GM19239 (cell line): ENCODE results near the gene RCC2.
A peak's percentile ranks its signal among the peaks of the same experiment; 100 is the strongest.
"Not testable (repeated sequence)": the region's sequence is repeated elsewhere in the genome, so short reads cannot be mapped to it uniquely, and the experiment has no call there.

Experiments
- DNase-seq: peaks from one replicate; pipeline ENCODE4 v3.0.0; 2011; ENCODE audit warnings: low spot score; ENCODE audit not compliant: insufficient read length
- FAIRE-seq: peaks from 2 replicates; lab custom pipeline; 2011; peaks lifted over from hg19 to GRCh38; lab: Jason Lieb, UNC

RCC2 gene

DNA sequence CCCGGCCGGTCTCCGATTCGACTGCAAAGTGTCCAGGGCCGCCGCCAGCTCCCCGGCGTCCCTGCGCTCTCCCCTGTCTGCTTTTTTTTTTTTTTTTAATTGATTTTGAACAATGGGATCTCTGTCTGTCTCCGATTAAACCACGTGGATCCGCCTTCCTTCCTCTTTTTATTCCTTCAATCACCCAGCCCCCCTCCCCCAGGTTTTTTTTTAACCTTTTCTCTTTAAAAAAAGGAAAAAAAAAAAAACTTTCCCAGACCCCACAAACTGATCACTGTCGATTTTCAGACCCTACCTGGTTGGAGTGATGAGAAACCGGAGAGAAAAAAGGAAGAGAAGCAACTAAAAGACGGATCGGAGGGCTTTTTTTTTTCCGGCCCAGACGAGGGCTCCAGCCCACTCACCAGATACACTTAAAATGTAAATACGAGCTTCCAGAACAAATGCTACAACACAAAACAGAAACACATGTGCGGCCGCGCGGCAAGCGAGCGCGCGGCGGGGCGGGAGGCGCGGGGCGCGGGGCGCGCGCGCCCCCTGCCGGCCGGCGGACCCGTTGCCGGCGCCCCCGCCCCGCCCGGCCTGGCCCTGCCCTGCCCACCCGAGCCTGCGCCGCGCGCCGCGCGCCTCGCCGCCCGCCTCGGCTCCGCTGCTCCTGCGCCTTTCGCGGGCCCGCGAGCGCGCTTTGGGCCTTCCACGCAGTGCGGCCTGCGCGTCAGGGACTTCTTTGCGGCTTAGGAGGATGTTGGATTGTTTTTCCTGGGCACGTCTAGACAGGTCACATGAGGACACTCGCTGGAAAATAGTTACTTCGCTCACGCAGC lies at the start of gene RCC2:
Gene RCC2, minus strand, starts transcription at position 428 of the 824 bp plus-strand sequence. CDS start 1,163 bp downstream, outside the sequence.
- FAIRE-seq: no peak

DNA sequence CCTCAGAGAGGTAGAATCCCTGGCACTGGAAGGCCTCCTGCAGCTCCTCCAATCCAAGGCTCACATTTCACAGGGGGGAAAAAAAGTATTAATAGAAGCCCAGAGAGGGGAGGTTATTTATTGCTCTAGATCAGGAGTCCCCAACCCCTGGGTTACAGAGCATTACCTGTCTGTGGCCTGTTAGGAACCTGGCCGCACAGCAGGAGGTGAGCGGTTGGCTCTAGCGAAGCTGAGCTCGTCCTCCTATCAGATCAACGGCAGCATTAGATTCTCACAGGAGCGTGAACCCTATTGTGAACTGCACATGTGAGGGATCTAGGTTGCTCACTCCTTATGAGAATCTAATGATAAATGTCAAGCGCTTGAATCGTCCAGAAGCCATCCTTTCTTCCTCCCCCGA lies 46.8 kb upstream of the RCC2 start:
- DNase-seq: no peak
- no peak for FAIRE-seq

More for the DNA sequence above, at the start of gene RCC2:
- DNase-seq: peak; percentile 89

DNA sequence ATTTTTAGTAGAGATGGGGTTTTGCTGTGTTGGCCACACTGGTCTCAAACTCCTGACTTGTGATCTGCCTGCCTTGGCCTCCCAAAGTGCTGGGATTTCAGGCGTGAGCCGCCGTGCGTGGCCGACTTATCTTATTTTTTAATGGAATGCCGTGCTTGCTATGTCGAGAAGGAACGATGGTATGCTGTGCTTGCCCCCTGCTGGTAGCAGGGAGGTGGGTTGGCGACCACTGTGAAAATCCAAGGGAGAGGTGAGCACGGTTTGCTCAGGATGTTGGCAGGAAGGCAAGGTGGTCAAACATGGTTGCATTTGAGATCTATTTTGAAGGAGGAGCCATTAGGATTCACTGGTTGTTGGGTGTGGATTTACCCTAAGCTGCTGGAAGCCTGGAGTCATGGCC lies 45.8 kb upstream of the RCC2 start:
- FAIRE-seq: no peak
- DNase-seq: no peak

DNA sequence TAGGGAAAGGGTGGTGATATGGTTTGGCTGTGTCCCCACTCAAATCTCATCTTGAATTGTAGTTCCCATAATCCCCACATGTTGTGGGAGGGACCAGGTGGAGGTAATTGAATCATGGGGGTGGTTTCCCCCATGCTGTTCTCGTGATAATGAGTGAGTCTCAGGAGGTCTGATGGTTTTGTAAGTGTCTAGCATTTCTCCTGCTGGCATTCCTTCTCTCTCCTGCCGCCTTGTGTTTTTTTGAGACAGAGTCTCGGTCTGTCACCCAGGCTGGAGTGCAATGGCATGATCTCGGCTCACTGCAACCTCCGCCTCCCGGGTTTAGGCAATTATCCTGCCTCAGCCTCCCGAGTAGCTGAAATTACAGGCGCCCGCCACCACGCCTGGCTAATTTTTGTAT lies 42.5 kb upstream of the RCC2 start:
- not testable (repeated sequence) for FAIRE-seq, DNase-seq

DNA sequence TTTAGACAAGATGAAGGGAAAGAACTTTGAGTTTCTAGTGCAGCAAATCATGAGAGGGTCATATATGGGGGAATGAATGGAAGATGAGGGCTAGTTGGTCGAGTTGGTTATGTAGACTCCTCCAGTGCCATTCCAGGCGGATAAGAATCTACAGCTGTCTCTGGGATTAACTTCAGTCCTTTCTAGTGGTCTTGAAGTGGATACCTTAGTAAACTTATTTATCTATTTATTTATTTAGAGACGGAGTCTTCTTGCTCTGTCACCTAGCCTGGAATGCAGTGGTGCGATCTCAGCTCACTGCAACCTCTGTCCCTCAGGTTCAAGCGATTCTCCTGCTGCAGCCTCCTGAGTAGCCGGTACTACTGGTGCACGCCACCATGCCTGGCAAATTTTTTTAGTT lies 41.4 kb upstream of the RCC2 start:
- FAIRE-seq (no peak), DNase-seq (no peak)

DNA sequence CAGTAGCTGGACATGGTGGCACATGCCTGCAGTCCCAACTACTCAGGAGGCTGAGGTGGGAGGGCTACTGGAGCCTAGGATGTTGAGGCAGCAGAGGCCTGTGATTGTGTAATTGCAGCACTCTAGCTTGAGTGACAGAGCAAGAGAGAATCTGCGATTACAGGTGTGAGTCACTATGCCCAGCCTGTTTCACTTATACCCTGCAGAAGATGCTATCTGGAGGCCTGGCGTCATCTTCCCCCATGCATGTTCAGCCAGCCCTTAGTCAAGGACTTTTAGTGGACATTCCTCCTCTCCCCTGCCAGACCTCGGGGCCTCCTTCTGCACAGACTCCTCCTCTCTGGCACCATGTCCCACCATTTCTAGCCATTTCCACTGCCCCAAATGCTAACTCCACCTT lies 36.3 kb upstream of the RCC2 start:
- no peak for FAIRE-seq
- DNase-seq: no peak

DNA sequence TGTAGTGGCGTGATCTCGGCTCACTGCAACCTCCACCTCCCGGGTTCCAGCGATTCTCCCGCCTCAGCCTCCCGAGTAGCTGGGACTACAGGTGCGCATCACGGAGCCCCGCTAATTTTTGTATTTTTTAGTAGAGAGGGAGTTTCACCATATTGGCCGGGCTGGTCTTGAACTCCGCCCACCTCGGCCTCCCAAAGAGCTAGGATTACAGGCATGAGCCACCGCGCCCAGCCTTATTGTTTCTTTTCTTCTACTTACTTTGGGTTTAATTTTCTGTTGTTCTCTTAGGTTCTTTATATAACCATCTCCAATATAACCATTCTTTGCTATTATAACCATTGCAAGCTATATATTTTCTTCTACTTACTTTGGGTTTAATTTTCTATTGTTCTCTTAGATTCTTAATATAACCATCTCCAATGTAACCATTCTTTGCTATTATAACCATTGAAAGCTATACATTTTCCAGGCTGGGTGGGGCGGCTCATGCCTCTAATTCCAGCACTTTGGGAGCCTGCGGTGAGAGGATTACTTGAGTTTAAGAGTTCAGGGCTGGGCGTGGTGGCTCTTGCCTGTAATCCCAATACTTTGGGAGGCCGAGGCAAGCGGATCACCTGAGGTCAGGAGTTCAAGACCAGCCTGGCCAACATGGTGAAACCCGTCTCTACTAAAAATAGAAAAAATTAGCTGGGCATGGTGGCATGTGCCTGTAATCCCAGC lies 35.5 kb upstream of the RCC2 start:
- FAIRE-seq, DNase-seq: not testable (repeated sequence)

DNA sequence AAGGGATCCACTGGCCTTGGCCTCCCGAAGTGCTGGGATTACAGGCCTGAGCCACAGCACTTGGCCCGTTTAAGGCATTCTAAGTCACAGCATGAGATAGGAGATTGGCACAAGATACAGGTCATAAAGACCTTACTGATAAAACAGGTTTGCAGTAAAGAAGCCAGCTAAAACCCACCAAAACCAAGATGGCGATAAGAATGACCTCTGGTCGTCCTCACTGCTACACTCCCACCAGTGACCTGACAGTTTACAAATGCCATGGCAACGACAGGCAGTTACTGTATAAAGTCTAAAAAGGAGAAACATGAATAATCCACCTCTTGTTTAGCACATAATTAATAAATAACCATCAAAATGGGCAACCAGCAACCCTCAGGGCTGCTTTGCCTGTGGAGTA lies 33.3 kb upstream of the RCC2 start:
- no peak for FAIRE-seq
- no peak for DNase-seq

DNA sequence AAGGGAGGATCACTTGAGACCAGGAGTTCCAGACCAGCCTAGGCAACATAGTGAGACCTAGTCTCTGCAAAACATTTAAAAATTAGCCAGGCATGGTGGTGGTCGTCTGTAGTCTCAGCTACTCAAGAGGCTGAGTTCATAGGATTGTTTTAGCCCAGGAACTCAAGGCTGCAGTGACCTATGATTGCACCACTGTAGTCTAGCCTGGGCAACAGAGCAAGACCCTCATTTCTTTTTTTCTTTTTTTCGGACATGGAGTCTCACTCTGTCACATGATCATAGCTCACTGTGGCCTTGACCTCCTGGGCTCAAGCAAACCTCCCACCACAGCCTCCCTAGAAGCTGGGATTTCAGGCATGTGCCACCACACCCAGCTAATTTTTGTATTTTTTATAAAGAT lies 31.9 kb upstream of the RCC2 start:
- DNase-seq: no peak
- no peak for FAIRE-seq

DNA sequence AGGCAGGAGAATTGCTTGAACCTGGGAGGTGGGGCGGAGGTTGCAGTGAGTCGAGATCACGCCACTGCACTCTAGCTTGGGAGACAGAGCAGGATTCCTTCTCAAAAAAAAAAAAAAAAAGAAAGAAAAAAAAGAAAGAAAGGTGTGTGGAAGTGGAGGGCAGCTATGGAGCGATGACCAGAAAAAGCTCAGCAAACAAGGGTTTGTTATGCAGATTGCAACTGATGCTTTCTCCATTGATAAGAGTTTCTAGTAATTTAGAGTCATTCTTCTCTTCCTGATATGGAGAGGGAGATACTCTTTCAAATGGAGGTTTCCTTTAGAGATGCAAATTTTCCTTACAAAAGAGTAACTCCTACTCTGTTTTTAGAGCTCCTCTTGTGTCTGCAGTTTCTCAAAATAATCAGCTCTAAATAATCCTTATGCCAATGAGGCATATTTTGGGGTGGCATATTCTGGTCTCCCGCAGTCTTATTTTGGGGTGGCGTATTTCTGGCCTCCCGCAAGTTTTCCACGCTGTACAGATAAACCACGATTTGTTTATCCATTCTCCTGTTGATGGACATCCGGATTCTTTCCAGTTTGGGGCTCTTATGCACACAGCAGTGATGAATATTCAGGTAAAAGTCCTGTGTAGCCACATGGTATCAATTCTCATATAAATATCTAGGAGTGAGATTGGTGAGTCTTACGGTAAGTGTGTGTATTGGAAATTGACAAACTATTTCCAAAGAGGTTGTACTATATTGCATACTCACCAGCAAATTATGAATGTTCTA lies 30.7 kb upstream of the RCC2 start:
- FAIRE-seq: no peak
- no peak for DNase-seq

DNA sequence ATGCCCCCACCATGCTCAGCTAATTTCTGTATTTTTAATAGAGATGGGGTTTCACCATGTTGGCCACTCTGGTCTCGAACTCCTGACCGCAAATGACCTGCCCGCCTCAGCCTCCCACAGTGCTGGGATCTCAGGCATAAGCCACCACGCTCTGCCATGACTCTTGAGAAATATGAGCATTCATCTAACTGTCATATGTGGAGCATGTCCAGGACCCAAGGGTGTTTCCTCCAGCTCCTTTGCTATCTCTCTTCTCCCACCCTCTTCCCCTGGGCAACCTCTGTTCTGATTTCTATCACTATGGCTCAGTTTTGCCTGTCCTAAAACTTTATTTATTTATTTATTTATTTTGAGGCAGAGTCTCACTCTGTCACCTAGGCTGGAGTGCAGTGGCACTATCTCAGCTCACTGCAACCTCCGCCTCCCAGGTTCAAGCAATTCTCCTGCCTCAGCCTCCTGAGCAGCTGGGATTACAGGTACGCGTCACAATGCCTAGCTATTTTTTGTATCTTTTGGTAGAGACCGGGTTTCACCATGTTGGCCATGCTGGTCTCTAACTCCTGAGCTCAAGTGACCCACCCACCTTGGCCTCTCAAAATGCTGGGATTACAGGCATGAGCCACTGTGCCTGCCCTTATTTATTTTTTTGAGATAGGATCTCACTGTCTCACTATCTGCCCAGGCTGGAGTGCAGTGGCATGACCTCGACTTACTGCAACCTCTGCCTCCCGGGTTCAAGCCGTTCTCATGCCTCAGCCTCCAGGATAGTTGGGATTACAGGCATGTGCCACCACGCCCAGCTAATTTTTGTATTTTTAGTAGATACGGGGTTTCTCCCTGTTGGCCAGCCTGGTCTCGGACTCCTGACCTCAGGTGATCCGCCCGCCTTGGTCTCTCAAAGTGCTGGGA lies 29.1 kb upstream of the RCC2 start:
- FAIRE-seq, DNase-seq: not testable (repeated sequence)

DNA sequence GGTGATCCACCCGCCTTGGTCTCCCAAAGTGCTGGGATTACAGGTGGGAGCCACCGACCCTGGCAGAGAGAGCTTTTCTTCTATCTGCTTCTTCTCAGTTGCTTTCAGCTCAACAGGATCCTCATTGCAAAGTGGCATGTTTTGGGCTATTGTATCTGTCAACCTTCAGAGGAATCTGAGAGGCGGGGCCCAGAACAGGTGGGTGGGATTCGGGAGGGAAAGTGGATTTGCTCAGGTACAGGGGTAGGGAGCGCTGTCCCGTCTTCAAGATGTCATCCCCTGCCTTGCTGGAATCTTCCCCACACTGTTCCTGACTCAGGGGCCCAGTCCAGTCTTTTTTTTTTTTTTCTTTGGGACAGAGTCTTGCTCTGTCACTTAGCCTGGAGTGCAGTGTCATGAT lies 26.9 kb upstream of the RCC2 start:
- DNase-seq (no peak), FAIRE-seq (no peak)

DNA sequence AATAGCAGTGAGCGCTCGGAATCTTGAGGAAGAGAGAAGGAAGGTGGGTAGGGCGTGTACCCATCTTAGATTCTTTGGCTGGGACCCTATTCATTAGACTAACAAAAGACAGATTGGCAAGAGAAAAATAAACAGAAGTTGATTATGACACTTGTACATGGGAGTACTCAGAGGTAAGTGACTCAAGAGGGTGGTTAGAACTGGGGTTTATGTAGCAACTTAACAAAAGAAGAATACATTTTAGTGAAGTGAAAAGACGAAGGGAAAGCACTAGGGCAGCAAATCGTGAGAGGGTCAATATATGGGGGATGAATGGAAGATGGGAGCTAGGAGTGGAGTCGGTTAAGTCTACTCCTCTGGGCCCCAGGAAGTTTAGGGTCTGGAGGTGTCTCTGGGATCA lies 25.8 kb upstream of the RCC2 start:
- FAIRE-seq (no peak), DNase-seq (no peak)

DNA sequence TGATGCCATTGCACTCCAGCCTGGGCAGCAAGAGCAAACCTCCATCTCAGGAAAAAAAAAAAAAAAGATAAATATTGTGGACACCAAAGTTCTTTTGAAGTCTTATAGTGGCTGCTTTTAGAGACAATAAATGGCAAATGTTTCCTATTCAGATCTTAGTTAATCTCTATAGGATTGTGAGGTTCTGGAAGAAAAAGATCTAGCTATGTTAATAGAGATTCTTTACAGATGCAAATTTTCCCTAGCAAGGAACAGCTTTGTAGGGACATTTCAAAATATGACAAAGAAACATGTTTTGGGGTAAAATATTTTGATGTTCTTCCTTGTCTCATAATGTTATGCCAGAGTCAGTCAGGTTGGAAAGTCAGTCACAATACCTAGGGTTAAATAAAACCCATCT lies 24.5 kb upstream of the RCC2 start:
- no peak for FAIRE-seq
- no peak for DNase-seq

DNA sequence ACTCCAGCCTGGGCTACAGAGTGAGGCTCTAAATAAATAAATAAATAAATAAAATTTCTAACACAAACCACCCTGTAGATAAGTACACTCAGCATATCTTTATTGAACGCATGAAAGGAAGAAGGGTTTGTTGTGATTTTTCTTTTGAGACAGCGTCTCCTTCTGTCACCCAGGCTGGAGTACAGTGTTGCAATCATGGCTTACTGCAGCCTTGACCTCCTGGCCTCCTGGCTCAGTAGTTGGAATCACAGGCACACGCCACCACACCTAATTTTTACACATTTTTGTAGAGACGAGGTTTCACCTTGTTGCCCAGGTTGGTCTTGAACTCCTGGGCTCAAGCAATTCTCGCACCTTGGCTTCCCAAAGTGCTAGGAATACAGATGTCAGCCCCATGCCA lies 23.2 kb upstream of the RCC2 start:
- DNase-seq (no peak), FAIRE-seq (no peak)

DNA sequence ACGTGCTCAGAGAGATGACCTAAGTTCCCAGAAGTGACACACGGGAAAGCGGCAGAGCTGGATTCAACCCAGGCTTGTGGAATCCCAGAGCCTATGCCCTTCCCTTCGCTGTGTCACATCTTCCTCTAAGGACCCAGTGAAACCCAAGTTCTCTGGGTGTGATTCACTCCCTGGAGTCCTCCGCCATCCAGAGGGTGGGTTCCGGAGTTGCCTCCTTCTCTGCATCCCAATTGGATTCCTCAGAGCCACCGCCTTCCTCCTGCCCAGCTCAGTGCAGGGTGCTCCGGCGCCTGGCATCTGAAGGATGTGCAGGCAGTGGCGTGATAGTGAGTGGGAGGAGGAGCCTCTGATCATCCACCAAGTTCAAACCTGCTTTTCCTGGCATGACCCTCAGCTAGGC lies 20.7 kb upstream of the RCC2 start:
- FAIRE-seq: no peak
- DNase-seq: no peak

DNA sequence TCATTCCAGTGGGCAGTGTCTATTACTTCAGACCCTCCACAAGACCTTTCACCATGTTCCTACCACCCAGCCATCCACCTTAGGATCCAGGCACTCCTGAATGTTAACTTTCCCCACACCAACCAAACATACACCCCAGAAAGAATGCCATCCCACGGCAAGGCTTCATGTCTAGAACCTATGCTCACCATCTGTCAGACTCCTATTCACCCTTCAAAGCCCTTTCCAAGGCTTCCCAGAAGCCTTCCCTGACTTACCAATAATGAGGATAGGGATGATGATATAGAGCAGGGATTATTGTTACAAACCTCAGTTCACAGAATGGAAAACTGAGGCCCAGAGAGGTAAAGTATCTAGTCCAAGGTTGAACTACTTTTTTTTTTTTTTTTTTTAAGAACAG lies 19.3 kb upstream of the RCC2 start:
- DNase-seq (no peak), FAIRE-seq (no peak)

DNA sequence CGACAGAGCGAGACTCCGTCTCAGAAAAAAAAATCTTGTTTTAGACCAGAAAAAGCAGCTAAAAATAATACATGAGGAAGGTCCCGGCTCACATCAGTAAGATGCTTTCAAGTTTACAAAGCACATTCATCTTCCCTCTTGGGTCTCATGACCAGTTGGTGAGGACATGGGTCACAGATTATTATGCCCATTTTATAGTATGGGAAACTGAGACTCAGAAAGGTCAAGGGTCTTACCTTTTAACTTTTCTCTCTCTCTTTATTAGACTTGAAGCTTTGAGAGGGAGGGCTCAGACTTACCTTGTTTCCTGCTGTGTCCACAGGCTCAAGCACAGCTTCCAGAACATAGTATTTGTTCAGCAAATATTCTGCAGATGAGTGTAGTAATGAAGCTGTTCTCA lies 13.2 kb upstream of the RCC2 start:
- no peak for DNase-seq
- FAIRE-seq: no peak

DNA sequence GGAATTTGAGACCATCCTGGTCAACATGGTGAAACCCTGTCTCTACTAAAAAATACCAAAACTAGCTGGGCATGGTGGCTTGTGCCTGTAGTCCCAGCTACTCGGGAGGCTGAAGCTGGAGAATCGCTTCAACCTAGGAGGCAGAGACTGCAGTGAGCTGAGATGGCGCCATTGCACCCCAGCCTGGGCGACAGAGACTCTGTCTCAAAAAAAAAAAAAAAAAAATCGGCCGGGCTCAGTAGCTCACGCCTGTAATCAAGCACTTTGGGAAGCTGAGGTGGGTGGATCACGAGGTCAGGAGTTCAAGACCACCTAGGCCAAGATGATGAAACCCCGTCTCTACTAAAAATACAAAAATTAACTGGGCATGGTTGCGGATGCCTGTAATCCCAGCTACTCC lies 12.7 kb upstream of the RCC2 start:
- not testable (repeated sequence) for DNase-seq, FAIRE-seq

DNA sequence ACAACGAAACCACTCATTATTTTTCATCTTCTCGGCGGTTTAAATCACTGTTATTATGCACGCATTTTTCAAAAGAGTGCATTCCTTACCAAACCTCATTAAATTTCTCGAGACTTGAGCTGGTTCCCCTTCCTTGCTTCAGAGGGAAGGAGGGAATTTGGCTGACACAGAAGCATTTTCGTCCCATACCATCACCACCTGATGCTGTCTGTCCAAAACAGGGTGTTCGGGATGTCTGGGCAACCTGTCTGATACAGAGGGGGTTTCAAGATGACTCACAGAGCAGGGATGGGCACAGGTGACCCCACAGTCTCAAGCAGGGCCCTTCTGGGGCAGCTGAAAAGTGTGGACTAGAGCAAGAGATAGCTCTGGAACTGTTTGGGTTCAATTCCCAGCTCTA lies 12.3 kb upstream of the RCC2 start:
- DNase-seq (no peak), FAIRE-seq (no peak)
